Muscle of leg (tissue), 11 donors: Measurements from ENCODE around the gene TPST2. TPM values are rescaled to one million over a fixed set of nuclear protein-coding genes. Genes with fewer than 3 reads are reported as not detected.
A peak's percentile ranks its signal among the peaks of the same experiment; 100 is the strongest.

Experiments used
- DNase-seq: peaks from one replicate; pipeline ENCODE4 v3.0.0; 2013
- H3K27ac ChIP-seq: one replicate; pipeline ENCODE4 v1.5.1; 2013; ENCODE audit warnings: mild to moderate bottlenecking, low read length, control low read depth
- H3K27me3 ChIP-seq: one replicate; pipeline ENCODE4 v1.6.1; 2013; ENCODE audit warnings: low read length; ENCODE audit not compliant: control insufficient read depth, insufficient read depth
- H3K36me3 ChIP-seq: one replicate; pipeline ENCODE4 v1.6.1; 2013; ENCODE audit warnings: low read length; ENCODE audit not compliant: control insufficient read depth, insufficient read depth
- H3K4me1 ChIP-seq: one replicate; pipeline ENCODE4 v1.6.1; 2013; ENCODE audit warnings: low read length; ENCODE audit not compliant: control insufficient read depth, insufficient read depth
- H3K4me3 ChIP-seq: one replicate; pipeline ENCODE4 v1.5.1; 2013; ENCODE audit warnings: low read length, control low read depth
- H3K9me3 ChIP-seq: replicated peaks from 2 replicates; pipeline ENCODE4 v1.6.1; 2013; ENCODE audit warnings: low read depth, low read length; ENCODE audit not compliant: control insufficient read depth
- WGBS: methylation state at CpG from one replicate; pipeline ENCODE4 v1.1.5; 2013; ENCODE audit warnings: missing lambda C conversion rate; ENCODE audit not compliant: insufficient coverage; 5-methylcytosine and 5-hydroxymethylcytosine counted together
- polyA plus RNA-seq, 8 donors: library from polyadenylated mRNA; unstranded; fragments of 120-200 nt; gene quantifications; one replicate each; pipeline versions ENCODE4 v1.2.1 to v1.2.3, GENCODE V29; 2013; ENCODE audit warnings: inconsistent platforms in 1 of 8, low replicate concordance in 1 of 8; ENCODE audit not compliant: insufficient read length in 8 of 8, insufficient read depth in 1 of 8
- total RNA-seq: library from RNA; stranded (reverse); fragments of 120-200 nt; gene quantifications from one replicate; pipeline ENCODE4 v1.2.4, GENCODE V29; 2013

TPST2 gene
- total and polyA plus RNA-seq, 9 donors = 5.4 to 11.3 (median 7.4) TPM

DNA sequence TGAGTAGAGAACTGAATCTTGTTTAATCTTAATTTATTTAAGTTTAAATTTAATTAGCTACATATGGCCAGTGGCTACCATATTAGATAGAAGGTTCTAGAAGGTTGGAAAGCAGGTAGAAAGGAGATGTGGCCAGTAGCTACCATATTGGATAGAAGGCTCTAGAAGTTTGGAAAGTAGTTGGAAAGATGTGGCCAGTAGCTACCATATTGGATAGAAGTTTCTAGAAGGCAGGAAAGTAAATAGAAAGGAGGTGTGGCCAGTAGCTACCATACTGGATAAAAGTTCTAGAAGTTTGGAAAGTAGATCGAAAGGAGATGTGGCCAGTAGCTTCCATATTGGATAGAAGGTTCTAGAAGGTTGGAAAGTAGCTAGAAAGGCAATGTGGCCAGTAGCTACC is 34.1 kb upstream of the TPST2 start:
- Histone ChIP-seq H3K4me1 (peaks cover 3% of the 10 kb centered on the region), H3K36me3 (no peaks in the 10 kb centered on the region), H3K27me3 (peaks cover 6% of the 10 kb centered on the region), H3K4me3 (no peak overlapping the region), H3K27ac (no peak overlapping the region), H3K9me3 (no peaks in the 10 kb centered on the region)
- DNase-seq = no peak
- 80% methylated on average over 1 of the region's 1 CpG for WGBS

DNA sequence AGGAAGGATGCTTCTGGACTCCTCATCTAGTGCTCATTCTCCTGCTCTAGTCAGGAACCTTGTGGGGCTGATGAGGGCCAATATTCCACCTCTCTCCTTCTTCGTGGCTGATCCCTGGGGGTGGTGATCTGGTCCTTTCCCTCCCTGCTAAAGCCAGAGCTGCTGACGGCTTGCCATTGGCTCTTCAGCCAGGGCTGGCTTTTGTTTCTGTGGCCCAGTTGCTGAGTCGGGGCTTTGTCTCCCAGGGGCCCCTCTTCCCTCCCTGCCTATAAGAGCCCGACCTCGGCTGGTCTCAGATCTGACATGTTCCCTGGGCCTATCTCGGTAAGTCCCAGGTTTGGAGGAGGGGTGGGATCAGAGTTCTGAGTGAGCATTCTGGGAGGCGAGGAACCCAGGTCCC is 31.7 kb upstream of the TPST2 start, which contains the start of gene CRYBA4:
Gene CRYBA4, plus strand, starts transcription at position 301 of the 400 bp plus-strand sequence. CDS start 634 bp downstream, outside the sequence.
- Histone ChIP-seq H3K4me1 (peaks cover 17% of the 10 kb centered on the region), H3K27me3 (no peaks in the 10 kb centered on the region), H3K36me3 (no peaks in the 10 kb centered on the region), H3K9me3 (no peaks in the 10 kb centered on the region), H3K27ac (no peak within 1 kb of the TSS), H3K4me3 (no peak within 1 kb of the TSS)
- no peak for DNase-seq
- WGBS = 50% methylated on average over 2 of the region's 7 CpGs

DNA sequence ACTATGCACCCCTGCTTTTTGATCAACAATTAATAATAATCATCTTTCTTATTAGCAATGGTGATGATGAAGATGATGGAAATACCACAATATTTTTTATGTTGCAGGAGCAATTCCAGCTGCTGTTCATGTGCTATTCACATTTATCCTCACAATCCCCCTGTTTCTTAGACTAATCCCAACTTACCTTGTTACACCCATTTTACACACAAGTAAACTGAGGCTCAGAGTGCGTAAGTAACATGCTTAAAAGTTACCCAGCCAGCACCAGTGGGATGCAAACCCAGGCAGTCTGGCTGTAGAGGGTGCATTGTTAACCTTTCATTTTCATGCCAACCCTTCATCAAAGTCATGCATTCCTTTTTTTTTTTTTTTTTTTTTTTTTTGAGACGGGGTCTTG is 30.3 kb upstream of the TPST2 start:
- H3K9me3 ChIP-seq = no peaks in the 10 kb centered on the region
- H3K27me3 ChIP-seq = peaks cover under 1% of the 10 kb centered on the region
- no peak overlapping the region for H3K27ac ChIP-seq
- no peak for DNase-seq
- no peaks in the 10 kb centered on the region for H3K36me3 ChIP-seq
- H3K4me1 ChIP-seq = peaks cover 27% of the 10 kb centered on the region
- H3K4me3 ChIP-seq = no peak overlapping the region
- WGBS = no CpG with 5 or more reads among the region's 2 CpGs

DNA sequence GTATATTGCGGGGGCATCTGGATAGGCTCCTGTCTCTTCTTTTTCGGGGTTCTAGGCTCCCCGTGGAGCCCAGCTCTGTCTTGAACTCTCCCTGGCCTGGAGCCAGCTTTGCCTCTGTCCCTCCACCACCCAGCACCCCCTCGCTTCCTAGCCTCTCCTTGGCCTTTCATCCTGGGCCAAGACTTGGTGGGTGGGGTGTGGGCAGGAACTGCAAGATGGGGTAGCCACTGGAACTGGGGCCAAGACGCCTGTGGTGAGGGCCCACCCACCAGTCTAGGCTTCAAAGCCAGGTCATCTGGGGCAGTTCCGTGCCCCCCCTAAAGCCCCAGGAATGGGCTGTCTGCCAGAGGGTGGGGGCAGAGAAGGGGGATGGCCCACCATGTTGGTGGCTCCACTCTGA is 29.6 kb upstream of the TPST2 start:
- Histone ChIP-seq H3K9me3 (no peaks in the 10 kb centered on the region), H3K4me1 (peaks cover 27% of the 10 kb centered on the region), H3K4me3 (no peak overlapping the region), H3K27me3 (peaks cover 3% of the 10 kb centered on the region), H3K36me3 (no peaks in the 10 kb centered on the region), H3K27ac (no peak overlapping the region)
- no peak for DNase-seq
- 66% methylated on average over 3 of the region's 6 CpGs for WGBS

DNA sequence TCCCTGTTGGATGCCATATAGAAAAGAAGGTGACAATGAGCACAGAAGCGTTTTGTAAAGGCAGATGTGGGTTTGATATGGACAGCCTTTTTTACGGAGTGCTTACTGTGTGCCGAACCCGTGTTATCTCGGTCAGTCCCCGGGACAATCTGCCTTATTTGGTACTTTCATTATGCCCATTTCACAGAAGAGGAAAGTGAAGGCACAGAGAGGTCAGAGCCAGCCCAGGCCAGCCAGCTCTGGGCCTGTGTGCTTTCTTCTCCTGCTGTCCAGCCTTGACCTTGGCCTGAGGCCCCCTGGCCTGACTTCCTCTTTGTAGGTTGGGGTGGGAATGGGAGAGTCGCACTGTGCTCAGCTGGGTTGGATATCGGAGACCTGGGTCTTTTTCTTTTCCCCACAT is 28.5 kb upstream of the TPST2 start:
- H3K4me1 ChIP-seq = peaks cover 27% of the 10 kb centered on the region
- no peaks in the 10 kb centered on the region for H3K9me3 ChIP-seq
- WGBS = 88% methylated on average over 6 of the region's 8 CpGs
- no peaks in the 10 kb centered on the region for H3K36me3 ChIP-seq
- DNase-seq = no peak
- no peak overlapping the region for H3K4me3 ChIP-seq
- H3K27ac ChIP-seq = peak overlapping the region; percentile 35
- H3K27me3 ChIP-seq = peaks cover 5% of the 10 kb centered on the region

DNA sequence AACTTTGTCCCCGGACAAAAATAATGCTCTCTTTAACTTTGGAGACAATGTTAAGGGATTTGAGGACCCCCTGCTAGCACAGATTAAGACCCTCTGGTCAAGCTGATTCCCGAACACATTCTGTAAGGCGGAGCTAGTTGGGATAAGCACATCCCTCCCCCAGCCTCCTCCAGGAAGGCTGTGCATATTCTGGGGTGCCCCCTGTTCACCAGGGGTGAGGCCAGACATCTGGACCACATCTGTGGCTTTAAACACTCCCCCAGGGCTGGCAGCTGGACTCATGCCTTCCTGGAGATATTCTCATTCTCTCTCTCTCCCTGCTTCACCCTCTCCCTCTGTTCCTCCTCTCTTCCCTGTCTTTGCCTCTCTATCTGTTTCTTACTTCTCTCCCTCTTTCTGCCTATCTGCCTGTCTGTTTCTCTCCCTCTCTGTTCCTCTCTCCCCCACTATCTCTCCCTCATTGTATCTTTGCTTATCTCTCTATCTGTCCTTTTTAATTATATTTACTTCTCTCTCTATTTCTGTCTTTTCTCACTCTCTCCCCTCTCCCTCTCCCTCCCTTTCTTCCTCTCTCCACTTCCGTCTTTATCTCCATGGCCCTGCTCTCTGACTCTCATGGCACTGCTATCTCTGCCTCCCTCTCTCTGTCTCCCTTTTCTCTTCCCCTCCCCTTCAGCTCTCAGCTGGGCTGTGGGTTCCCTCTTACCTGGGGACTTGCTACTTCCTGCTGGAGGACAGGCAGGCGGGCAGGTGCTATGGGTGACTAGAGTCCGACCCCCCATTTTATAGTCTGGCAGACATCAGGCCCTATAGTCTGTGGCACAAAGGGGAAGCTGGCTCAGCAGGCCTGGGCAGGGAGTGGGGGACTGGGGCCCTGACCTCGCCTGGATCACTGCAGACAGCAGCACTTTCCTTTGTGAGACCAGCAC is 27.6 kb upstream of the TPST2 start, which contains the start of gene CRYBB1:
Gene CRYBB1, minus strand, starts transcription at position 757 of the 929 bp plus-strand sequence. CDS start 1,708 bp downstream, outside the sequence.
- Histone ChIP-seq H3K4me3 (no peak within 1 kb of the TSS), H3K9me3 (no peaks in the 10 kb centered on the region), H3K4me1 (peaks cover 27% of the 10 kb centered on the region), H3K27me3 (peaks cover 12% of the 10 kb centered on the region), H3K36me3 (no peaks in the 10 kb centered on the region), H3K27ac (peak within 1 kb of the TSS; percentile 35)
- 58% methylated on average over 6 of the region's 7 CpGs for WGBS
- DNase-seq = peak; percentile 57

DNA sequence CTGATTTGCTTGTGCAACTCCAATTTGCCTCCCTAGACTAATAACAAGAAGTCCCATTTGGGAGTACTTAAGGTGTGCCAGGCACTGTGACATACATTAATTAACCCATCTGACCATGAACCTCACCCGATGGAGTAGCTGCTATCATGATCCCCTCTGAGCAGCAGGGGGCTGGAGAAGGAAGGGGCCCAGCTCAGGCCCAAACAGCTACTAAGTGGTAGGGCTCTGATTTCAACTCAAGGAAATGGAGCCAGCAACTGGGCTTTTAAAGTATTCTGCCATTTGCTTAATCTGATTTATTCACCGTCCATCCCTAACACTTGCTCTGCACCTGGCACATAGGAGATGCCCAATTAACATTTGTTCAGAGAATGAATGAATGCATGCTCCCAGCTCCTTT is 26.7 kb upstream of the TPST2 start:
- WGBS = no CpG with 5 or more reads among the region's 2 CpGs

DNA sequence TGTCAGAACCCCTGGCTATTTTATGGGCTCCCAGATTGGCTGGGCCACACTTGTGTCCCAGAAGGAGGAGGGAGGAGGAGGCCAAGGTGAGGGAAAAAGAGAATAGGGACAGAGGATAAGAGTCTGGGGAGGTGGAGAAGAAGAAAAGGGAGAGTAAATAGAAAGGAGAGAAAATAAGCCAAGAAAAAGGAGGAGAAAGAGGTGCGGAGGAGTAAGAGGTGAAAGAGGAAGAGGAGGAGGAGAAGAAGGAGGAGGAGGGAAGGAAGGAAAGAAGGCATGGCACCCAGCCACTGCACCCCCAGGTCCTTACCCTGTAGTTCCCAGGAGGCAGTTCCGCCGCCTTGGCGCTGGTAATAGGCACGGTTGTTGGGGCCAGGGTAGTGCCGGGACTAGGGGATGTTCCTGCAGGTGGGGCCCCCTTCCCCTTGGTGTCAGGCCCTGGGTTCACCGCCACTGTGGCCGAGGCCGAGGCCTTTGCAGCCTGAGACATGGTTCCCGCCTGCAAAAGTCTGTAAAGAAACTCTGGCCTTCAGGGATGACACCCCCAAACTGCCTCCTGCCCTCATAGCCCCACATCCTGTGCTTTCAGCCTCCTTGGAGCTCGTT is 26.0 kb upstream of the TPST2 start:
- Histone ChIP-seq H3K27ac (no peak overlapping the region), H3K36me3 (no peaks in the 10 kb centered on the region), H3K27me3 (peaks cover 15% of the 10 kb centered on the region), H3K4me1 (peaks cover 31% of the 10 kb centered on the region), H3K4me3 (no peak overlapping the region), H3K9me3 (no peaks in the 10 kb centered on the region)
- WGBS = 56% methylated on average over 9 of the region's 11 CpGs
- DNase-seq = no peak

More for the DNA sequence above, 26.7 kb upstream of the TPST2 start:
- Histone ChIP-seq H3K9me3 (no peaks in the 10 kb centered on the region), H3K36me3 (no peaks in the 10 kb centered on the region), H3K27ac (no peak overlapping the region), H3K4me3 (no peak overlapping the region), H3K4me1 (peaks cover 30% of the 10 kb centered on the region), H3K27me3 (peaks cover 15% of the 10 kb centered on the region)
- DNase-seq = no peak

DNA sequence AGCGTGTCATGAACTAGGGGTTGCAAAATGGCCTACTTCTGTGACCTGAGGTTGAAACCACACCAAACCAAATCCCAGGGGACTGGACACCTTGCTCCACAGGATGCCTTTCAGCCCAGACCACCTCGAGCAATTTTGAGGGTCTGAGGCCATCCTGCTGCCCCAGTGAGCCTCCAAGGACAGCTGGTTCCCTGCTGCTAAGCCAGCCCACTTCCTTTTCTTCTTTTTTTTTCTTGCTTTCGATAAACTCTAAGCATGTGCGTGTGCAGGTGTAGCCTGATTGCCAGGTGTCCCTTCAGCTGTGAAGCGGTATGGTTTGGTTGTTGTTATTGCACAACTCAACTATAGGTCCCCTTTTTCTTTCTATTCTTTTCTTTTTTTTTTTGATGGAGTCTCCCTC is 25.2 kb upstream of the TPST2 start:
- no peak for DNase-seq
- WGBS = 50% methylated on average over 2 of the region's 5 CpGs
- Histone ChIP-seq H3K9me3 (no peaks in the 10 kb centered on the region), H3K27ac (no peak overlapping the region), H3K4me3 (no peak overlapping the region), H3K4me1 (peaks cover 37% of the 10 kb centered on the region), H3K36me3 (no peaks in the 10 kb centered on the region), H3K27me3 (peaks cover 15% of the 10 kb centered on the region)

DNA sequence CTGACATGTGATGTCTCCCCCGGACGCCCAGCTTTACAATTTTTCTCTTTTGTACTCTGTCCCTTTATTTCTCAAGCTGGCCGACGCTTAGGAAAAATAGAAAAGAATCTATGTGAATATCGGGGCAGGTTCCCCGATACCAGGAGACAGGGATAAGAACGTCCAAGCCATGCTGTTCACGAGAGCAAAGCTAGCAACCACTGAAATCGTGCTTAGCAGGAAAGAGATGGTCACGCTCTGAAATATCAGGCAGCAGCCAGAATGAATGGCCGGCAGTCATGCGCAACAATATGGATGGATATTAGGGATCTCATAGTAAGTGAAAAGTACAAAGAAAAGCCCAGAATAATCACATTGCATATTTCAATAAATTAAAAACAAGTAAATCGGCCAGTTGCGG is 24.4 kb upstream of the TPST2 start:
- no peaks in the 10 kb centered on the region for H3K9me3 ChIP-seq
- H3K4me1 ChIP-seq = peaks cover 37% of the 10 kb centered on the region
- no peak overlapping the region for H3K4me3 ChIP-seq
- no peak overlapping the region for H3K27ac ChIP-seq
- no peaks in the 10 kb centered on the region for H3K36me3 ChIP-seq
- no peak for DNase-seq
- WGBS = 23% methylated on average over 9 of the region's 14 CpGs
- peaks cover 15% of the 10 kb centered on the region for H3K27me3 ChIP-seq
